Measurements from ENCODE around the gene AGPAT3. TPM values are rescaled to one million over a fixed set of nuclear protein-coding genes. Genes with fewer than 3 reads are reported as not detected.
A peak's percentile ranks its signal among the peaks of the same experiment; 100 is the strongest.

AGPAT3 gene
- polyA plus RNA-seq, 1 donor = 83.0 TPM

DNA sequence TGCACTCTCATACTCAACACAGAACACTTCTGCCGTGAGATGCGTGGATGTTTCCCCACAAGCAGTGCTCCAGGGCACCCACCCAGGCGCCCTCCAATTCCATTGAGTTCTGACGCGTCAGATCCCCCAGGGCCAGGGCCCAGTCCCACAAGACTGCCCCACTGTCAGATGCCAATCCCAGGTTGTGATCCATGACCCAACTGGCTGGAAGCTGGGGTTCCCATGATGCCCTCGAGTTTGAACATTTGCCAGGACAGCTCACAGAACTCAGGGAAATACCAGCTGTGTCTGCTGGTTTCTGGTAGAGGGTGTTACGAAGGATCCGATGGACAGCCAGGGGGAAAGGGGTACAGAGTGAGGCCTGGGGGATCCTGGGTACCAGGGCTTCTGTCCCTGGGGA, 58.4 kb downstream of the AGPAT3 start:
- DNase-seq = no peak
- Histone ChIP-seq H3K27ac (ENCODE audit: low read length) (peak overlapping the region; percentile 79), H3K4me1 (ENCODE audit: control insufficient read depth, insufficient read depth, low read length) (peaks cover 62% of the 10 kb centered on the region), H3K4me3 (ENCODE audit: low read length) (no peak overlapping the region), H3K36me3 (ENCODE audit: control insufficient read depth, insufficient read depth, low read length) (peaks cover 13% of the 10 kb centered on the region), H3K27me3 (ENCODE audit: control insufficient read depth, insufficient read depth, low read length) (no peaks in the 10 kb centered on the region), H3K9me3 (ENCODE audit: control insufficient read depth, low read depth, low read length) (no peaks in the 10 kb centered on the region)
- WGBS (ENCODE audit: insufficient coverage, low lambda C conversion rate) = no CpG with 5 or more reads among the region's 8 CpGs

DNA sequence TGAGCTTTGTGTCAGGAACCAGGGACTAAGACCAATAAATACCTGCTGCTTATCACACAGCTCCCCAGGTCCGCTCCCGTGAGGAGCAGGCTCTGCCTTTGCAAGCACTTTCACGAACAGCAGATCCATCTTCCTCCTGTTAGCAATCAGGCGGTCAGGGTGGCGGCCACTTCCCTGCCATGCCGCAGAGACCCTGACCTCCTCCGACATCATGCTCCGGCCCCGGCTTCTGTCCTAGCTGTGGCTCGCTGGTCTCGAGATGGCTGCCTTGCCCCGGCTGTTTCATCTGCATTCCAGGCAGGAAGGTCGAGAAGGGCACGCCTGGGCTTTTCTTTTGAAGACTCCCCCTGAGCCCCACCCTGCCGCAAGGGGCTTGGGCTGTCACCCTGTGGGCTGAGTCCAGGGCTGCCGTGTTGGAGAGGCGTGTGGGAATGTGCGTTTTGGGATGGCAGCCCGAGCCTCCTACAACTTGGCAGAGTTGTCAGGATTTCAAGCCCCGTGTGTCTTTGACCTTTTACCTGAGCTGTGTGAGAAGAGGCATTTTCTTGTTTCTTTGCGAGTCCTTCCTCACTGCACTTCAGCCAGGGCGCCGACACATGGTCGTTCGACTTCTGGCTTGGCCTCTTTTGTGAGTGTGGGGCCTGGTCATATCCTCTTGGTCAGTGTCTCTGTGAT, 59.5 kb downstream of the AGPAT3 start:
- no peaks in the 10 kb centered on the region for H3K9me3 ChIP-seq (ENCODE audit: control insufficient read depth, low read depth, low read length)
- DNase-seq = peak; percentile 60 to 81
- peak overlapping the region; percentile 79 for H3K27ac ChIP-seq (ENCODE audit: low read length)
- WGBS (ENCODE audit: insufficient coverage, low lambda C conversion rate) = no CpG with 5 or more reads among the region's 25 CpGs
- H3K4me1 ChIP-seq (ENCODE audit: control insufficient read depth, insufficient read depth, low read length) = peaks cover 72% of the 10 kb centered on the region
- peak overlapping the region; percentile 10 for H3K4me3 ChIP-seq (ENCODE audit: low read length)
- no peaks in the 10 kb centered on the region for H3K27me3 ChIP-seq (ENCODE audit: control insufficient read depth, insufficient read depth, low read length)
- H3K36me3 ChIP-seq (ENCODE audit: control insufficient read depth, insufficient read depth, low read length) = peaks cover 21% of the 10 kb centered on the region

DNA sequence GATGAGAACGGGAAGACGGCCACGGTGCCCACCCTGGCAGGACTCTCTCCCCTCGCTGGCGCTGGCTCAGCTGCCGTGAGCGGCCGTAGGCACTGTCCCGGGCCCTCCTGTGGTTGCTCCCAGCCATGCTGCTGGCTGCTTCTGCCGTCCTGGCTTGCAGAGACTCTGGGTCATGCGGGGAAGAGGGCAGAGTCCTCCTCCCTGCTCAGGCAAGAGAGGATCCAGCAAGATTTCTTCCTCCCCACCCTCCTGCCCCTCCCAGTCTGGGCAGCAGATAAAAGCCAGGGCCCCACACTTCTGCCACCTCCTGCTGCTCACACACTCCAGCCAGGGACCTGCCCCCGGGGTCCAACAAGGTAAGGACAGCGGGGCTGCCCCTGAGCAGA, 60.1 kb downstream of the AGPAT3 start:
- no CpG with 5 or more reads among the region's 13 CpGs for WGBS (ENCODE audit: insufficient coverage, low lambda C conversion rate)
- Histone ChIP-seq H3K36me3 (ENCODE audit: control insufficient read depth, insufficient read depth, low read length) (peaks cover 26% of the 10 kb centered on the region), H3K27ac (ENCODE audit: low read length) (peak overlapping the region; percentile 79), H3K4me1 (ENCODE audit: control insufficient read depth, insufficient read depth, low read length) (peaks cover 67% of the 10 kb centered on the region), H3K9me3 (ENCODE audit: control insufficient read depth, low read depth, low read length) (no peaks in the 10 kb centered on the region), H3K4me3 (ENCODE audit: low read length) (peak overlapping the region; percentile 10), H3K27me3 (ENCODE audit: control insufficient read depth, insufficient read depth, low read length) (no peaks in the 10 kb centered on the region)
- DNase-seq = peak; percentile 95 to 98

DNA sequence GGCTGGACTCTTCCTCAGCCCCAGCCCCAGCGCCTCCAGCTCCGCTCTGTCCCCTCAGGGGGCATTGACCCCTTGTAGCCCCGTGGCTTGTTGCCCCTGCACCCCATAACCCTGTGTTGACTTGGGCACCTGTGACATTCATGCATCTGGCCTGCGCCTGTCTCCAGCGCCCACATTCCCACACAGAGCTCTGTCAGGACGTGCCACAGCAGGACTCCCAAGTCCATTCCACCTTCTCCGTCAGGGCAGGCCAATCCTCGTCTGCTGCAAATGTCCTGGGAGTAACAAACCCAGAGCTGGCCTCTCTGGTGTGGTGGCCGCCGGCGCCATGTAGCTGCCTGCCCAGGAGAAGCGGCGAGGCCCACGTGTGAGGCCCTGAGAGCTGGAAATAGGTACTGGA, 60.6 kb downstream of the AGPAT3 start:
- peaks cover 26% of the 10 kb centered on the region for H3K36me3 ChIP-seq (ENCODE audit: control insufficient read depth, insufficient read depth, low read length)
- no peaks in the 10 kb centered on the region for H3K27me3 ChIP-seq (ENCODE audit: control insufficient read depth, insufficient read depth, low read length)
- peaks cover 63% of the 10 kb centered on the region for H3K4me1 ChIP-seq (ENCODE audit: control insufficient read depth, insufficient read depth, low read length)
- peak overlapping the region; percentile 9 for H3K4me3 ChIP-seq (ENCODE audit: low read length)
- H3K9me3 ChIP-seq (ENCODE audit: control insufficient read depth, low read depth, low read length) = no peaks in the 10 kb centered on the region
- DNase-seq = no peak
- H3K27ac ChIP-seq (ENCODE audit: low read length) = peak overlapping the region; percentile 79
- WGBS (ENCODE audit: insufficient coverage, low lambda C conversion rate) = no CpG with 5 or more reads among the region's 14 CpGs

DNA sequence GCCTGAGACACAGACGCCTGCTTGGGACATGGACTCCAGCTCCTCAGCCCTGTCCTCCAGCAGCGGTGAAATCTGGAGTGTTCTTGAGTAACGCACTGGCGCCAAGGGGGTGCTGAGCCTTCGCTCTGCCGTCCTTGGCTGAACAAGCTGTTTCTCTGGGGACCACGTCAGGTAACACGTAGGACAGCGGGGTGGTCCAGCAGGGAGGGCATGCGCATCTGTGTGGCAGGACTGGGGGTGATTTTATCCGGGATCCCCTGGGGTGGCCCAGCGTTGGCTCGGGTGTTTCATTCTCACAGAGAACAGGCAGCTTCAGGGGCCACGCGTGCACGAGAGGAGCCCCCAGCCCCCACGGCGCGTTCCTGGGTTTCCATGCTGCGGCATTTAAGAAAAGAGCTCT, 61.2 kb downstream of the AGPAT3 start:
- H3K4me1 ChIP-seq (ENCODE audit: control insufficient read depth, insufficient read depth, low read length) = peaks cover 59% of the 10 kb centered on the region
- no peak overlapping the region for H3K27ac ChIP-seq (ENCODE audit: low read length)

DNA sequence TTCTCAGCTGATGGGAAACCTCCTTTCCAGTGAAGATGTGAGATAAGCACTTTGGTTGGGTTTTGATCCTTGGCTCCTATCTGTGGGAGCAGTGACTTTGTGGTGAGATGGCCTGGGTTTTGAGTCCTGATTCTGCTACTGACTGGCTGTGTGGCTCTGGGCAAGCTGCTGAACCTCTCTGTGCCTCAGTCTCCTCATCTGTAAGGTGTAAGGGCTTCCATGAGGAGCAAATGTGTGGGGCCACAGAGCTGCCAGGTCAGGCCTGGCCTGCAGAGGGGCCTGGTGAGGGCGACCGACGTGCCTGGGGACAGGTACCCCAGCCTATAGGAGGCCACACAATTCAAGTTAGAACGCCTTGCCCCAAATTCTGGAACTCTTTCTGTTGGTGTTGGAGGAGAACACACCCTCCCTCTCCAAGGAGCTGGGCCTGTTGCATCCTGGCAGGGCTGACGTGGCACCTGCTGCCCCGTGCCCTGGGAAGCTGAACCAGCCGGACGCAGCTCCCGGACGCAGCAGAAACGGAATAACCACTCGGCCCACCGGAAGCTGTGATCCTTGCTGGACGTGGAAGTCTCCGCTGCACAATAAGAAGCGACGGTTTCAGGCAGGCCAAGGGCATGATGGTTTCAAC, 62.7 kb downstream of the AGPAT3 start:
- Histone ChIP-seq H3K9me3 (ENCODE audit: control insufficient read depth, low read depth, low read length) (no peaks in the 10 kb centered on the region), H3K4me3 (ENCODE audit: low read length) (no peak overlapping the region), H3K27me3 (ENCODE audit: control insufficient read depth, insufficient read depth, low read length) (no peaks in the 10 kb centered on the region), H3K27ac (ENCODE audit: low read length) (no peak overlapping the region), H3K4me1 (ENCODE audit: control insufficient read depth, insufficient read depth, low read length) (peaks cover 45% of the 10 kb centered on the region), H3K36me3 (ENCODE audit: control insufficient read depth, insufficient read depth, low read length) (peaks cover 26% of the 10 kb centered on the region)
- WGBS (ENCODE audit: insufficient coverage, low lambda C conversion rate) = no CpG with 5 or more reads among the region's 17 CpGs
- no peak for DNase-seq

More for the DNA sequence above, 61.2 kb downstream of the AGPAT3 start:
- no peak overlapping the region for H3K4me3 ChIP-seq (ENCODE audit: low read length)
- WGBS (ENCODE audit: insufficient coverage, low lambda C conversion rate) = no CpG with 5 or more reads among the region's 20 CpGs
- DNase-seq = no peak
- peaks cover 26% of the 10 kb centered on the region for H3K36me3 ChIP-seq (ENCODE audit: control insufficient read depth, insufficient read depth, low read length)
- H3K27me3 ChIP-seq (ENCODE audit: control insufficient read depth, insufficient read depth, low read length) = no peaks in the 10 kb centered on the region
- H3K9me3 ChIP-seq (ENCODE audit: control insufficient read depth, low read depth, low read length) = no peaks in the 10 kb centered on the region

DNA sequence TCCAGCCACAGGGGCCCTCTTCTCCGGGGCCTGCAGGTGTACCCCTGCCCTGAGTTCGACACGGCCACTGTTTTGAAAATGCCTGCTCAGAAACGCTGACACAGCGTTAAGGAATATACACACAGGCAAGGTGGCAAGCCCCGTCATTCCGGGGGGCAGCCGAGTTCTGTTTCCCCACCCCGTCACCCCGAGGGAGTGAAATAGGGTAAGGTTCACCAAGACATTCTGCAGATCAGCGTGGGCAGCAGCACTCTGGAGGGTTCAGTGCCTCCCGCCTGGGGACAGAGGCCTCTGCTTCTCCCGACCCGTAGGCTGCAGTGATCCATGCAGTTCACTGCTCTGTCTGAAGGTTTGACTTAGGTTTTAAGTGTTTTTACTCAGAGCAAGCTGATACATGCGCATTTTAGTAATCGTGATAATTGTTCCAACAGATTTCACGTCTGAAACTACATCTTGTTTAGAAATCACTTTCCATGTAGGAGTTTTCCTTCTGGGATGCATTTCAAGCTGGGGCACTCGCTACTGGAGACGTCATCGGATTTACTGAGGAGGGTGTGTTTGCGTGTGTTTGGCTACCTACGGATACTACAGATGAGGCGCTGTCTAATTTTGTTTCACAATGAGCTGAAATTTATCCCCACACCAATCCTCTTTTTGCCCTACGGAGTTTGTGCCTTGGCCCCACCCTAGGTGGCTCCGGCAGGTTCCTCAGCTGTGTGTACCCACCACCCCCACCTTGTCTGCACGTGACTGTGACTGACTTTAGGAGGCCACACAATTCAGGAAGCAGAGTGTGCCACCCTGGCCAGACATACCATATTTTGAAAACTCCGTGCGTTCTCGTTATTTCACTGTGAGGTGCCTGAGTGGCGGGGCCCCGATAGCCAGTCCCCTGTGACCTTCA, 63.5 kb downstream of the AGPAT3 start:
- no peaks in the 10 kb centered on the region for H3K9me3 ChIP-seq (ENCODE audit: control insufficient read depth, low read depth, low read length)
- peaks cover 37% of the 10 kb centered on the region for H3K4me1 ChIP-seq (ENCODE audit: control insufficient read depth, insufficient read depth, low read length)
- H3K27ac ChIP-seq (ENCODE audit: low read length) = no peak overlapping the region
- H3K4me3 ChIP-seq (ENCODE audit: low read length) = no peak overlapping the region
- H3K36me3 ChIP-seq (ENCODE audit: control insufficient read depth, insufficient read depth, low read length) = peaks cover 26% of the 10 kb centered on the region
- 70% methylated on average over 4 of the region's 31 CpGs for WGBS (ENCODE audit: insufficient coverage, low lambda C conversion rate)
- no peaks in the 10 kb centered on the region for H3K27me3 ChIP-seq (ENCODE audit: control insufficient read depth, insufficient read depth, low read length)
- DNase-seq = peak in 1 of 2 donors; percentile 63

DNA sequence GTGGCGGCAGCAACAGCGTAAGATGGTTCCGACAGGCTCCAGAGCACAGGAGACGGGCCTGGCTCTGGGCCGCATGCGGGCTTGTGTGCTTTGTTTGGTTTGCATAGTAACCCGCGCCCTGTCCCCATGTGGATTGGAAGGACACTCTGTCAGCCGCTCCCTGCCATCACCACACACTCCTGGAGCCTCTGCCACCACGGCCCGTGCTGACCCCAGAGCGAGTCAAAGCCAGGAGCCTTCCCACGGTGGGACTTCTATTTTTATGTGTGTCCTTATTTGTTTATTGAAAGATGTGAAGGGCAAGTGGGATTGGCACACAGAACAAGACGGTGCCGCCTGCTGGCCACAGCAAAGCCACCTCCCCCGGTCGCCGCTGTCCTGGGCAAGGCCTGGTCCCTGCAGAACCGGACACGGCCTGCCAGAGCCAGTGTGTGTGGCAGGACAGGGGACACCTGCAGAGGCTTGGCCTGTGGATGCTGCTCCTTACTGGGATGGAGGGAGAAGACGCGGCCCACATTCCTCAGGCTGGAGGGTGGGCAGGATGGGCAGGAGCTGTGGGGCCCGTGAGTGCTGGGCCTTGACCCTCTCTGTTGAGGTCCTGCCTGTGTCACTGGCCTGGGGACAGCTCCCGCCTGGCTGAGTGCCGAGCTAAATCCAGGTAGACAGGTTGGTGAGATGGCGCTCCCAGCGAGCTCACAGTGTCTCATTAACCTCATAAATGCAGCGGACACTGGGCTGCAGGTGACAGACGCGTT, 64.4 kb downstream of the AGPAT3 start:
- H3K27ac ChIP-seq (ENCODE audit: low read length) = no peak overlapping the region
- no peak overlapping the region for H3K4me3 ChIP-seq (ENCODE audit: low read length)
- no peaks in the 10 kb centered on the region for H3K9me3 ChIP-seq (ENCODE audit: control insufficient read depth, low read depth, low read length)
- DNase-seq = no peak
- peaks cover 31% of the 10 kb centered on the region for H3K4me1 ChIP-seq (ENCODE audit: control insufficient read depth, insufficient read depth, low read length)
- H3K36me3 ChIP-seq (ENCODE audit: control insufficient read depth, insufficient read depth, low read length) = peaks cover 30% of the 10 kb centered on the region
- no peaks in the 10 kb centered on the region for H3K27me3 ChIP-seq (ENCODE audit: control insufficient read depth, insufficient read depth, low read length)
- no CpG with 5 or more reads among the region's 30 CpGs for WGBS (ENCODE audit: insufficient coverage, low lambda C conversion rate)

DNA sequence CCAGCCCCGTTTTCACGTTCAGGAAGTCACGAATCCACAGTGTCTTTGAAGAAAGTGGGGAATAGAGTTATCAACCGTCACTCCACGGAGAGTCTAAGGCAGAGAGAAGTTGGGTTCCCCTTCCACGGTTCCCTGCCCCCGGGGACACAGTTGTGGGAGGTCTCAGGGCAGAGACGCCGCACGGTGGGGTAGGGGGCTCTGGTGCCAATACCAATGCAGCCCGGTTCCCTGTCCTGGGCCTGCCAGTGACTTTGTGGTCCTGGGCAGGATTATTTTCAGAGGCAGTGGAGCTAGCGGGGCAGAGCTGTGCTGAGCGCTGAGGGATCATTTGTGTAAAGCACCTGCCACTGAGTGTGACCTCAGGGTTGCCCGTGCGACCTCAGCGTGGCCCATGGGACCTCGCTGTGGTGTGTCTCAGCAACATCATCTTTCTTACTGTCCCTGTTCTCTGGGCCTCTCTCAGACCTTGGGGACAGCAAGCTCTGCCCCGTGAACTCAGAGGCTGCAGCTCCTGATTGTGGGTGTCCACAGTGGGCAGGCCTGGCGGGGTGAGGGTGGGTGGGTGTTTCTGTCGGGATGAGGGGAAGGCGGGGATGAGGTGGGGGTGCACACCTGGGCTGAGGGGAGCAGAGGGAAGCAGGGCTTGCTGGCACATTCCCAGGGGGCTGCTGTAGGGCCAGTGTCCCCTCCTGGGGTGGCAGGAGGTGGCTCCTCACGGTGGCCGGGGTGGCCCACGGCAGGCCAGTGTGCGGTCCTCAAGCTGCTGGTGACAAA, 65.2 kb downstream of the AGPAT3 start:
- Histone ChIP-seq H3K4me1 (ENCODE audit: control insufficient read depth, insufficient read depth, low read length) (peaks cover 25% of the 10 kb centered on the region), H3K27me3 (ENCODE audit: control insufficient read depth, insufficient read depth, low read length) (no peaks in the 10 kb centered on the region), H3K27ac (ENCODE audit: low read length) (no peak overlapping the region), H3K4me3 (ENCODE audit: low read length) (no peak overlapping the region), H3K36me3 (ENCODE audit: control insufficient read depth, insufficient read depth, low read length) (peaks cover 38% of the 10 kb centered on the region), H3K9me3 (ENCODE audit: control insufficient read depth, low read depth, low read length) (no peaks in the 10 kb centered on the region)
- no CpG with 5 or more reads among the region's 25 CpGs for WGBS (ENCODE audit: insufficient coverage, low lambda C conversion rate)
- DNase-seq = no peak
